ENCODE results near the gene CTNNBIP1.
A peak's percentile ranks its signal among the peaks of the same experiment; 100 is the strongest.

Gene CTNNBIP1

DNA sequence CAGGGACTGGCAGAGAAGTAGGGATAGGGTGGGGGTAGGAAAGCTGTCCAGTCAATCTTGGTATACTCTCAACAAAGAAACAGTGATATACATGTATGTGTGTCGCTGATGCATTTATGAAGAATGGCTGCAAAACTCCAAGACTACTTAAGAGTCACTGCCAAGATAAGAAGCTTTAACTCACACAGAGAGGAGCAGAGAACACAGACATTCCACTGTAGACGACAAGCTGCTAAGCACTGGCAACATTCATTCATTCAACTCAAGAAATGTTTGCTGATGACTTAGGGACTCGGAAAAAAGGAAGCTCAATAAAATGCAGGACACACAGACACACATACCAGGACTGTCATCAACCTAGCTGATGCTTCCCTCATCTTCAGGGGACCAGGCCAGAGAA is 5.5 kb downstream of the CTNNBIP1 start:
- no peak for DNase-seq (ENCODE audit: low spot score)

DNA sequence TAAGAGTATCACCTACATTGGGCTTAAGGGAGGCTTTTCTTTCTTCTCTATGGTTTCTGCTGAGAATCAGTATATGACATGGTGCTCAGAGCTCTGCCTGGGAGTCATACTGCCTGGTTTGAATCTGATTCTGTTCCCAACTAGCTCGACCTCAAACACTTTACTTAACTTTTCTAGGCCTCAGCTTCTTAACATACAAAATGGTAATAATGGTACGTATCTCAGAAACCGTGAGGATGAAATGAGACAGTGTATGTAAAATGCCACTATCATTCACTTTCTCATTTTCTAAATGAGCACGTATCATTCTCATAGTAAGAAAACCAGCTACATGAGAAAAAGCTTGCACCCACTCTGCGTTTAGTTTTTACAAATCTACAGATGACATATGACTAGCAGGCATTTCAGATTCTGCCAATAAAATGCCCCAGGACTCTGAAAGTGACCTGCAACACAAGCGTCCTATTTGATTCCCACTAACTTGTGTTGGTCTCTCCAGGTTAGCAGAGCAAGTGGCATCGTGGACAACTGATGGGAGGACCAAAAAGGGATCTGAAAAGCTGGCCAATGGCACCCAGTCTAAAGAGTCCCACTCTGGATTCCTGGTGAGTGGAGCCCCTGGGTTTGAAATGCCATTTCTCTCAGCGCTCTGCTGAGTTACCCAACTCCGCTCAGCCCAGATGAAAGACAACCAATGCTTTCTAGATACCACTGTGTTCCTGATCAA is 6.1 kb downstream of the CTNNBIP1 start:
- DNase-seq (ENCODE audit: low spot score): no peak

DNA sequence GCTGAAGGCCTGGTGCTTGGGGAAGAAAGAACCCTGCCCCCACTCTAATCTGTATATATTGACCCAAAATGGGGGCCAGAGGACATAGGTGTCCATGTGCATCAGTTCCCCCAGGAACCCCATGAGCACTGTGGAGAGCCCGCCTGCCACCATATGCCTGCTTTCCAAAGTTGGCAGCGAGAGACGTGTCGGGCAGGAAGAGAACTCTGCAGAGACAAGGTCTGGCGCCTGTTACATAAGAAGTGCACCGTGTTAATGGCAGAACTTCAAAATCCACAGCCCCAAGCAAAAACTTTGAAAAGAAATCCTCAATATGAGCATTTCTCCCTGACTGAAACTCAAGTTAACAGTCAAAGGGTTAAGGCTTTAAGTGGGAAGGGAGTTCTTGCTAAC is 8.0 kb downstream of the CTNNBIP1 start:
- no peak for DNase-seq (ENCODE audit: low spot score)

DNA sequence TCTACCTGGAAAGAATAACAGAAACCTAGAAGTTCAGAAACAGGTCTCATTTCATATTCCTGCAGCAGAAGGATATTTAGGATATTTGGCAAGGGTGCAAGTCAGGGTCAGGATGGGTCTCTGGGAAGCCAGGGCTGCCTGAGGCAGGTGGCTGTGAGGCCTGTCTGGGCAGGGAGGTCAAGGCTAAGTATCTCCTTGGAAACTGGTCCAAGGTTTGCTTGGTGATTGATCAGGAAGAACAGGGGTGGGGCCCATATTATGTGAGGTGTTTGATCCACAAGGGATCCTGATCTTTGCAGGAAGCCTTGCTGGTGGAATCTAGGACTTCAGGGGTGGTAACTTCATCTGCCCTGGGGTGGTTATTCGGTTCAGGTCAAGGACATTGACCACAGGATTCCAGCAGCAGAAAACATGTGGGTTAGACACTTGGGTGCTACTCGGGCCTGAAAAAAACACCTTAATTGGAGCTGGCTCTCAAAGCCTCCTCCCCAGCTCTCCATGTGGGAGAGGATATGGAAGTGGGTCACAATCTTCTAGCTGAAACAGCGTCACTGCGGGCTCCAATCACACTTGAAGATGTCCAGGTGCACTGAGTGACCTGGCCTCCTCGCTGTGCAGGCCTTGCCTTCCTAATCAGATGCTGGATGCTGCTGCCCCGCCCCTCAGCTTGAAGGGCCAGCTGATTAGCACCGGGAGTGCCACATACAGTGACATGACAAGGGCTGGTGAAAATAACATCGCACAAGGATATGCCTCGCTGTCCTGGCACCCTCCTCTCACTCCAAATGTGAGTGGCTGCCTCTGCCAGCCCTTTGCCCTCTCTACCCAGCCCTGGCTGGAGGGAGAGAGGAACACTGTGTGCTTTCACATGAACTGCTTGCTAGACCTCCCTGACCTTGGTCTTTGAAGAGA is 8.7 kb downstream of the CTNNBIP1 start:
- DNase-seq (ENCODE audit: low spot score): no peak

DNA sequence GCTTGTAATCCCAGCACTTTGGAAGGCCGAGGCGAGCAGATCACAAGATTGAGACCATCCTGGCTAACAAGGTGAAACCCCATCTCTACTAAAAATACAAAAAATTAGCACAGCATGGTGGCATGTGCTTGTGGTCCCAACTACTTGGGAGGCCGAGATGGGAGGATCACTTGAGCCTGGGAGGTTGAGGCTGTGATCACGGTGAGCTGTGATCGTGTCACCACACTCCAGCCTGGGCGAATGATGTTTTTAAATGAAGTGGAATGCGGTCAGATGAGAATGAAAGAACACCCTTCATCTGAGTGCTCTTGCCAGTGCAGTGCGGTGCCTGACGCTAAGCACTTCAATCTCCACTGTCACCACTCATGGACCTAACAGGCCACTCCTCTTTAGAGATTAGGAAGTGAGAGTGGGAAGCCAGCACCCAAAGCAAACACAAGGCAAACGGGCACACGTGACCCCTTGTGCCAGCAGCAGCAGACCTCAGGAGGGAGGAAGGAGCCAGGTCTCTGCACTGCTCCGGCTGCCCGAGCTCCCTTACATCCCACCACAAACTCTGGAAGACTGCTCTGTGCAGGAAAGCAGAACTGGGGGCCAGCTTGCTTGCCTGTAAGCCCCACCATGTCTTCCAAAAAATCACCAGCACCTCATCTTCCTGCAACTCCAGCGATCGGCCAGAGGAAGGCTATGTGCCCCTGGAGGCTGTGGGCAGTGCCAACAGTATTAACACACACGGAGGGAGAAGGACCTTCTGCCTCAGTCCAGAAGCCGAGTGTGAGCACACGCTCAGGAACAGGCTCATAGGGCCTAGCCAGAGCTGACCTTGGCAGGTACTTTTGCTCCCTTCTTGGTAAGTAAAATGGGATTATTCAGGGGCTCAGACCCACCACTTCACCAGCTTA is 9.7 kb downstream of the CTNNBIP1 start:
- DNase-seq (ENCODE audit: low spot score): no peak

DNA sequence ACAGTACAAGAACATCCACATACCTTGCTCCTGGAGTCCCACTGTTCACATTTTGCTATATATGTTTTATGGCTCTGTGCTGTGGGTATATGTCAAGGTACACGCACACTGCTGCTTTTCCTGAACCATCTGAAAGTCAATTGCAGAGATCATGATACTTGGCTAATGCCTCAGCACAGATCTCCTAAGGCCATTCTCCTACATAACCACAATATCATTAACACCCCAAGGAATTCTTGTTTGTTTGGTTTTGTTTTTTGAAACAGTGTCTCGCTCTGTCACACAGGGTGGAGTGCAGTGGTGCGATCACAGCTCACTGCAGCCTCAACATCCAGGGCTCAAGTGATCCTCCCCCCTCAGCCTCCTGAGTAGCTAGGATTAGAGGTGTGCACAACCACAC is 16.0 kb downstream of the CTNNBIP1 start:
- no peak for DNase-seq (ENCODE audit: low spot score)

DNA sequence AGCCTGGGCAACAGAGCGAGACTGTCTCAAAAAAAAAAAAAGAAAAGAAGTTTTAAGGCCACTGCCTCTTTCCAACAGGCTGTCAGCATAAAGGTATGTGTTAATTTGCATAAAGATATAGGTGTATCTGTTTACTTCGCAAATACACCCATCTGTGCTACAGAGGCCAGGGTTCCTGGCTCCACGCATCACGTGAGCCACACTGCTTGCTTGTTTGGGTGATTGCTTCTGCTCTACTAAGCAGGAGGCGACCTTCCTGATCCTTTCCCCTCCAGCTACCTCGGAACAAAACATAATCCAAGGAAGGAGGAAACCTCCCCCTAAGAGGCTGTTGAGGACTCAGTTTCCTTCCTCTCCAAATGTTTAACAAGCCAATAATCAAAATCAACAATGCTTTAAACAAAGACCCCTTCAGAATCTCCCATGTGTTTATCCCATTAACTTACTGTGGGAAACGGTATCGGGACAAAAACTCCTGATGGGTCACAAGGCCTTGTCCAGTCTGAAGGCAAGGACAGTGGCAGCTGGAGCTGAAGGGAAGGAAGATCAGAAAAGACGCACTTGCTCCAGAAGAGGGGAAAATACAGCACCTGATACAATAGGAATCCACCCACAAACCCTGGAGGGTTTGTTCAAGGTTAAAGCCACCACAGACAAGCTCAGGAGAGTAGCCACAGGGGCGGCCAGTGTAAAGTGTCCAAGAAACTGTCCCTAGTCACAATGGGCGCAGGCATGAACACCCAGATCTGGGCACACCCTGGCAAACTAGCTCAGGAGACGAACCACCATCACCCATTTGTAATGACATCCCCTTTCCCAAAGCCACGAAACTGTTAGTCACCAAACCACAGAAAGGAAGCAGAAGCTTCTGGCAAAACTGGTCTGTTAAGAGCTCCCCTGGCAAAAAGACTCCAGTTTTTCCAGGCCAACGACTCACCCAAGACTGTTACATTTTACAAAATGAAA is 17.2 kb downstream of the CTNNBIP1 start:
- peak; percentile 76 for DNase-seq (ENCODE audit: low spot score)

DNA sequence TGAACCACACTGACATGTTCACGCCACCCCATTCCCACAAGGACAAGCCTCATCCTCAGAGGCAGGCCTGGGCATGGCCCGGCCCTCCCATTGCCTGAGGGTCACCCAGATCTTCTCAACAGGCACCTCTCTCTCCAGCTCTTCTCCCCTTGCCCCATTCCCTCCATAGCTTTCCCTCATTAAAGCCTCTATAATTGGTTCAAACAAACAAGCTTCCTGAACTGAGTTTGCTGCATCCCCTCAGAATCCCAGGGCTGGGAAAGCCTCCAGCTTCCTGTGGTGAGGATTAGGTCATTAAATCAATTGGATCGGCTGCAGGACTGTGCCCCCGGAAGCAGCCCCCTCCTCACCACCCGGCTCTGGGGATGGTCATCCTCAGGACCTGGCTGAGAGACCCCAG is 18.9 kb downstream of the CTNNBIP1 start:
- peak; percentile 12 for DNase-seq (ENCODE audit: low spot score)

DNA sequence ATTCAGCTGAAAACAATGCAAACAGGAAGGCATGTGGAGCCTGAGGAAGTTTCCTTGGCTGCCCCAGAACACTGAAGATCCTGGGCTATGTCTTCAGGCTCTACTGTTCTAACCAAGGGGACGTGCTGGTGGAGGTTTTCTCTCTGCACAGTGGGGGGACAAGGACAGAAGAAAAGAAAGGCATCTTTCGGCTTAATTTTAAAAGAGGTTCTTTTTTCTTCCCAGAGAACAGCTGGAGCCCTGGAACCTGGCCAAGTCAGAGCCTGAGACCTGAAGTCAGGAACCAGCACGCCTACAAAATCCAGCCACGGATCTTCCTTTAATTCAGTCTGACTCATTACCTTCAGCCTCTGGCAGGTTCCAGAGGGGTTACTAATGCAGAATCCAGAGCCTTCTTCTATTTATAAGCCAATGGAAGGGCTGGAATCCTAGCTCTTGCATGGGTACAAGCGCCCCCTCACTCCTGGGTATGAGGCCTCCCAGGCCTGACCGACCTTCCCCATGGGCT is 19.8 kb downstream of the CTNNBIP1 start:
- DNase-seq (ENCODE audit: low spot score): peak; percentile 85

DNA sequence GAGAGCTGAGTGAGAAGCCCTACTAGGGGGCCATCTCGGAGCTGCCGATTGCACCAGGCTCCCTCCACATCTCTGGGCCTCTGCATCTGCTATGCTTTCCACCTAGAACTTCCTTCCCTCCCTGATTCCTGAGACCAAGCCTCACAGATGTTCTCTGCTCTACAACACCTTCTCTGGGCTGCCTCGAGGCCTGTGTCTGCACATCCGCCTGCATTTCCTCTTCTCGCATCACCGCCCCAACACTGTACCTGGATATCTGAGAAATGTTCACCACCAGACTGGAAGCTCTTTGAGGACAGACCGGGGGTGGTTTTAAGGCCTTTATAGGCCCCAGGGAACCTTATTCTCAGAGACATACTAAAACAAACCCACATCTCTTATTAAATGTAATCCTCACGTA is 20.7 kb downstream of the CTNNBIP1 start:
- DNase-seq (ENCODE audit: low spot score): no peak

DNA sequence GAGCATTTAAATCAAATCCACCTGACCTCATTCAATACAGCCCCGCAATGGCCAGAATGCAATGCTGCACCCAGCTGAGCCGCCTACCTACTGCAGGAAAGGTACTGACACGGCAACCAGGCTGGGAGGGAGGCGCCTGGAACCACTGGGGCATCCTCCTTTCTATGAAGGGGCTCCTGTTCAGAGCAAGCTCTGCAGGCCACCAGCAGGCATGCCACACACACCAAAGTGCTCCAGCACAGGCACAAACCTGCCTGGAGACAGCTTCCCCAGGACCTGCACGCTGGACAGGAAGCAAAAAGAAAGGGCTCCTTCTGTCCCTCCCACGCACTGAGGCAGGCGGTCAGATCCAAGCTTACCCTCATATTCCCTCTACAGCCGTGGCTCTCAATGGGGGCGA is 21.2 kb downstream of the CTNNBIP1 start:
- no peak for DNase-seq (ENCODE audit: low spot score)

DNA sequence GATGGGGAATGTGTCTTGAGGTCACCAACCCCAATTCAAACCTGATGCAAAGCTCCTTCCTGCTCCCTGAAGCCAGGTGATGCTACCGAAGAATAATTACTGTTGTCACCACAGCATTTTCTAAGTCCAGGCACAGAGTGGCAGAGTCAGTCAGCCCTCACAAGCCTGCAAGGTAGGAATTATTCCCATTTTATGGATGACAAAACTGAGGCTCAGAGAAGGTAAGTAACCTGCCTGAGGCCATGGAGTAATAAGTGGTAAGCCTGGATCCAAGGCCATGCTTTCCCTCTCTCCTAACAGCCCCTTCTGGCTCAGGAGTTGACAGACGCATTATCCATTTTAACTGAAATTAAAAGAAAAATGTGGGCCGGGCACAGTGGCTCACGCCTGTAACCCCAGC is 23.0 kb downstream of the CTNNBIP1 start:
- no peak for DNase-seq (ENCODE audit: low spot score)

DNA sequence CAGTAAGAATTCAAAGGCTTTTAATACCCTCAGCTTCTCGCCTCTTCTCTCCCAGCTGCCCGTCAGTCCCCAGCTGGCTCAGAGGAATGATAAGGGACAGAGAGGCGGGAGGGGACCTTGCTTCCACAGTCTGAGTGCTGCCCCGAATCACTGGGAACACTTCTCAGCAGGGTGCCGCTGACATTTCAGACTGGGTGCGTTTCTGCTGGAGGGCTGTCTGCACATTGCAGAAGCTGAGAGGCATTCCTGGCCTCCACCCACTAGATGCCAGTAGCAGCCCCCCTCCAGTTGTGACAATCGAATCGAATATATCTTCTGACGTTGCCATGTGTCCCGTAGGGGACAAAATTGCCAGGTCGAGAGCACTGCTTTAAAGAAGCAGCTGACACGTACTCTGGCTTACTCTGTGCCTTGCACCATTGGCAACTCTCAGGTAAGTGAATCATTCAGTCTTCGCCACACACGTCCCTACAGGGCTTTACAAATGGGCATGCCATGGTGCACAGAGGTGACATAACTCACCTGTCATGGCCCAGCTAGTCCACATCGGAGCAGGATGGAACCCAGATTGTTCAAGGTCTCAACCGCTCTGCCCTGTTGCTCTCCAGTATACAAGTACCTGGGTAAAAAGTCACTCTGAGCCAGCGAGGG is 23.9 kb downstream of the CTNNBIP1 start:
- no peak for DNase-seq (ENCODE audit: low spot score)

DNA sequence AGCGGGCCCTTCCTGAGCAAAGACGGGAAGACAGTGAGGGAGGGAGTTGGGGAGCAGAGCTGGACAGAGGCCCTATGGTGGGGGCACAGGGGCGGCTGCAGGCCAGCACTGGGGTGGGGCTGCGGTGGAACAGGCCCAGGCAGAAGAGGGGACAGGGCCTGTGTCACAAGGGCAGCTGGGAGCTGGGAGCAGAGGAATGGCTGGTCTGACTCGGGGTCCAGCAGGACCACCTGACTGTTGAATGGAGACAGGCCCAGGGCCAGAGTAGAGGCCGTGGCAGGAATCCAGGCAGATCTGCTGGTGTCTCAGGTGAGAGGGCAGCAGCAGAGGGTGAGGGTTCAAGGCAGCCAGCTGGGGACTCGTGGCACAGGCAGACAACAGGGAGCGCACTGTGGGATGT is 25.3 kb downstream of the CTNNBIP1 start:
- no peak for DNase-seq (ENCODE audit: low spot score)

DNA sequence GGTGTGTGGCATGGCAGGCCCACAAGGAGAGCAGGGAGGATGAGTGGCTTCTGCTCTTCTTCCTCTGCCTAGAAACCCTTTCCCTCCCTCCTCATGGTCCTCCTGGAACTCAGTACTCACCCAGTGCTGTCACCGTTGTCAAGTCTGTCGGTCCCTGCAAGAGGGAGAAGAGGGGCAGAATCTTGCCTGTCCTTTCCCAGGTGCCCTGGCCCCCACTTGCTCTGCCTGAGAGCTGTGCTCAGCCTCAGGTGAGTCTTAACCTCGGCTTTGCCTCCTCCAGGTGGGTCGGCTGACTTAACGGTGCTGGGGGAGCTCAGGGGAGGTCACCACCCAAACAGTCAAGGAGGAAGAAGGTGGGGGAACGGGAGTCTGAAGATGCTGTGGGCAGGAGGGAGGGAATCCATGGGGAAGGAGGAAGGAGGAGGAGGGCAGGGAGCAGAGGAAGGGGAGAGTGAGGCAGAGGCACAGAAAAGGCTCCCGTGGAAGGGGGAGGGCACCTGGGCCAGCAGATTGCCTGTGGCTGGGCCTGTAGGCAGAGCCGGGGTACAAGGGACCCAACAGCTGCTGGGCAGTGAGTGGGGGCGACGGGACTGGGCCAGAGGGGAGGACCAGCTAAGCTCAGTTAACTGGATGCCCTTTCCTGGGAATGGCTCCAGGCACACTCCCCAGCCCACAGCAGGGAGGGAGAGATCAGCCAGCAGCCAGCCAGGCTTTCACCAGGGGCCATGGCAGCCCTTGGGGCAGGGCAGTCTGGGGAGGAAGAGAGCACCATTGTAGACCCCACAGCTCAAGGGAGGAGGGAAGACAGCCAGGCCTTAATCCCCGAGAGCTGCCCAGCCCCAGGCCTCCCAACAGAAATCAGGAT is 26.3 kb downstream of the CTNNBIP1 start:
- no peak for DNase-seq (ENCODE audit: low spot score)

DNA sequence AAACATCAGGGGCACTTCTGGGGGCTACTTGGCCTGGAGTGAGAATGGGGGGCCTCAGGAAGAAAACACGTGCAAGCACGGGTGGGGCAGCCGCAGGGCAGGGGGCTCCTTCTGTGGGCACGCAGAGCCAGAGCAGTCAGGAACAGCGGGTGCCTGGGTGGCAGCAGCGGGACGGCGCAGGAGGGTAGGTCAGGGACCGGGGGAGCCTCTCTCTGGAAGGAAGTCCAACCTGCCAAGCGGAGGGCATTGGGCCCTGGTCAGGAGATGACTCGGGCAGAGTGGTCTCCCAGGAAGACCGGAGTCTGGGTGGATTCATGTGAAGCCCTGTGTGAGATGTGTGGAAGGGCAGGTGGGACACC is 27.1 kb downstream of the CTNNBIP1 start:
- no peak for DNase-seq (ENCODE audit: low spot score)

DNA sequence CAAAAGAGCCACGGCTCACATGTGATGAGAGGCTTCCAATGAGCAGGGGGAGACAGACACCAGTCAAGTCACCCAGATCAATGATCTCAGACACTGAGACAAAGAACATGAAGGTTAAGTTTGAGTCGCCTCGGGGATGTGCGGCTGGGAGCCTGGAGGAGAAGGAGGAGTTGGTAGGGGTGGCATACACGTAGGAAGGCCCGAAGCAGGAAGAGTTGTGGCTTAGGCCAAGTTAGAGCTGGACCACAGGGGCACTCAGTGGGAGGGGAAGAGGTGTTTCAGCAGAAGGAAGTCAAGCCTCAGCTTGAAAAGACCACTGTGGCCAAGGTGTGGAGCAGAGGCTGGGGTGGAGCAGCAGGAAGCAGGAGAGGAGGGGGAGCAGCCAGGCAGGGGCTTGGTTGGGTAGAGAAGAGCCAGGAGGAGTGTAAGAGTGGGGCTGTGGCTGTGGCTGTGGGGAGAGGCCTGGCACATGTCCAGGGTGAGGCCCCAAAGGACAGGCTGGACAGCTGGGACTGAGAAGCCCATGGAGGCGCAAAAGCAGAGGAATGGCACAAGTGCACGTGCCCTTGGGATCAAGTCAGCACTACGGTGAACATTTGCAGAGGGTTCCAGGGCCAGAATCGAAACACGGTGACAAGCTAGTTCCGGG is 27.6 kb downstream of the CTNNBIP1 start:
- no peak for DNase-seq (ENCODE audit: low spot score)

DNA sequence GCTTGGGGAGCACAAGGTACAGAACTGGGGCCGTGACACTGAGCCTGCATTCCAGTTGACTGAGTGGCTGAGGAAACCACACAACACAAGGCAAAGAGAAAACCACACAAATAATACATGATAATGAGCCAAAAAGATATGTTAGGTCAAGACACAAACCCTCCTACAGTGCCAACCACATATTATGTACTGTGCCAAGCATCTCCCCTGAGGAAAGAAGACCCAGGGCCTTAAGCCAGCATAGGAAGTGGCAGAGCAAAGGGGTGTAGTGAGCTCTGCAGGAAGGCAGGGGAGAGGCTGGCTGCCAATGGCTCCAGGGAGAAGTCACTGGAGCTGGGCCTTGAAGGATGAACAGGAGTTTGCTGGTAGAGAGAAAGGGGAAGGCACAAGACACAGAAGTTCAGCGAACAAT is 28.2 kb downstream of the CTNNBIP1 start:
- DNase-seq (ENCODE audit: low spot score): peak; percentile 82

DNA sequence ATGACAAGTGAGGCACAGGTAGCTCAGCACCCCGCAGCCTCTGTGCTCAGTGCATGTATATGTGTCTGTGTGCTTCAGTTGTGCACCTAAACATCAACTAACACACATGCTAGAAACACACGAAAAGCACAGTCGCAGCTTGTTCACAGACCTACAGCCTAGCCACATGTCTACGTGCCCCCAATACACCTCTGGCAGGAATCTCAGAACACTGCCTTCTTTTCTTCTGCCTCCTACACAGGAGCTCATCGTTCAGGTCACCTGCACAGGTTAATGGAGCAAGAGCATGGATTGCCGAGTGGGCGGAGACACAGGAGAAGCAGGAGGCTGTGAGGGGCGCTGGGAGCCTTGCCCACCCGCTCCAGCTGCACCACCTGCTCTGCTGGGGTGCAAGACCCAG is 31.7 kb downstream of the CTNNBIP1 start:
- DNase-seq (ENCODE audit: low spot score): no peak
